Activated CD8-positive, alpha-beta T cell treated with anti-CD3 and anti-CD28 coated beads for 36 hours (primary cell): ENCODE measurements around the gene ZNF341. TPM values are rescaled to one million over a fixed set of nuclear protein-coding genes. Genes with fewer than 3 reads are reported as not detected.

Experiments used
- ATAC-seq: fragments of 200-7000 bp; cut with Tn5 transposase; one replicate; pipeline ENCODE4 v1.10.0; 2021; ENCODE audit warnings: mild to moderate bottlenecking, moderate library complexity
- CTCF ChIA-PET: fragments of 350-600 bp; sonication (Branson Sonifier 250); formaldehyde crosslinking; loops from one replicate; lab custom pipeline; 2021; ENCODE audit warnings: antibody characterized with exemption; lab: Charles Lee
- POLR2A ChIA-PET: fragments of 350-600 bp; sonication (Branson Sonifier 250); formaldehyde crosslinking; loops from one replicate; lab custom pipeline; 2021; ENCODE audit warnings: antibody characterized with exemption; lab: Charles Lee
- DNase-seq: peaks from one replicate; pipeline ENCODE4 v3.0.0-alpha.2; 2020
- H3K27ac Mint-ChIP-seq: one replicate; pipeline ENCODE4 v1.8.0; 2021; ENCODE audit warnings: mild to moderate bottlenecking, mixed read lengths
- H3K27me3 Mint-ChIP-seq: one replicate; pipeline ENCODE4 v1.8.0; 2021; ENCODE audit warnings: mixed read lengths
- H3K36me3 Mint-ChIP-seq: one replicate; pipeline ENCODE4 v1.8.0; 2021; ENCODE audit warnings: low read depth, mixed read lengths
- H3K4me1 Mint-ChIP-seq: one replicate; pipeline ENCODE4 v1.8.0; 2021; ENCODE audit warnings: low read depth, mixed read lengths
- H3K4me3 Mint-ChIP-seq: one replicate; pipeline ENCODE4 v1.8.0; 2021; ENCODE audit warnings: mild to moderate bottlenecking, moderate library complexity, mixed read lengths
- H3K9me3 Mint-ChIP-seq: one replicate; pipeline ENCODE4 v1.8.0; 2021; ENCODE audit warnings: mixed read lengths
- intact Hi-C: fragments of 100-400 bp; cut with micrococcal nuclease; formaldehyde crosslinking; loops from one replicate; pipeline ENCODE4 v1.10.0; 2022
- total RNA-seq, 2 experiments: library from RNA; stranded (reverse); gene quantifications; one replicate each; pipeline ENCODE4 v1.2.3, GENCODE V29; 2021
- TF ChIP-seq, protein P1 (sequence below): fragments of 200-600 bp; IDR thresholded peaks from one replicate; pipeline ENCODE4 v1.8.0; 2022; ENCODE audit warnings: antibody characterized with exemption, mild to moderate bottlenecking

Gene ZNF341
- total RNA-seq, 2 experiments from 2014 or later: 4.3 to 5.0 TPM

DNA sequence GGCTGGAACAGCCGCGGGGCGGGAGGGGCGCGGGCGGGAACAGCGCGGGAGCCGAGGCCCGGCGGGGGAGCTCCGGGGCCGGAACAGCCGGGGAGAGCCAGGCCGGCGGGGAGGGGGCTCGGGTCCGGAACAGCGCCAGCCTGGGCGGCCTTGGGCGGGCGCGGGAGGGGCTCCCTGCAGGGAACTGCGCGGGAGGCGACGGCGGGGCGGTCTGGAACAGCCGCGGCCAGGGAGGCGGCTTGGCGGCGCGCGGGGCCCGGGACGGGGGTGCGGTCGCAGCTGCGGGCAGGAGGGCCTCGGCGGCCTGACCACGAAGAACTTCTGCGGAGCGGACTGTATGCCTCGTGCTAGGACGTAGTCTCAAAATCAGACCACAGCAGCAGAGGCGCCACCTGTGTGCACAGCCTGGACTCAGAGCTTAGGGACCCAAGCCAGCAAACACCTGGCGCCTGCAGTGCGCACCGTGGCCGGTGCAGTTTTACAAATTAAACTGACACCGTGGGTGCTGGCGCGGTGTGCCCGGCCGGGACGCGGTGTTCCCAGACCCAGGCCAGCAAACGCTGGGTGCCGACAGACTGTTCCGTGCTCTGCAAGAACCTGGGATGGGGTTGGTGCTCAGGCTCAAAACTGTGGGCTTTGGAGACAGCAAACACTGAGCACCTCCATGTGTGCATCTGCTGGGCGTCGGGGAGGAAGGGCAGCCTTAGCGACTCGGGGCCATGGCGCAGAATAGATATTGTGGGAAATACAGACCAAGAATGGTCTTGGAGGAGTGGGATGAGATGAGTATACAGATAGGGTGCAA is 572 bp downstream of the ZNF341 start:
- Mint-ChIP-seq H3K4me3 (peak overlapping the region; percentile 79), H3K27me3 (no peaks in the 10 kb centered on the region), H3K9me3 (peaks cover 11% of the 10 kb centered on the region), H3K4me1 (peaks cover 21% of the 10 kb centered on the region), H3K36me3 (peaks cover 16% of the 10 kb centered on the region), H3K27ac (peak overlapping the region; percentile 19)
- ChIA-PET CTCF (interaction anchor here (0.7 to 2.5 kb wide), 10 partner anchors 10 to 128 kb away, joined by 3 to 24 read pairs (median 3); partner anchors contain the start of genes ACTL10 and PXMP4), POLR2A (interaction anchor here (0.7 to 2.5 kb wide), 17 partner anchors 13 to 242 kb away, joined by 3 to 27 read pairs (median 3); partner anchors contain the start of genes ACTL10, CBFA2T2, CHMP4B and E2F1)
- ATAC-seq (peak; percentile 53), DNase-seq (peak; percentile 72)
- intact Hi-C loops: loop anchor here (5.0 kb wide), 2 partner anchors 45 to 65 kb away; partner anchors contain the start of genes ACTL10 and E2F1
- TF ChIP-seq, protein P1, sequence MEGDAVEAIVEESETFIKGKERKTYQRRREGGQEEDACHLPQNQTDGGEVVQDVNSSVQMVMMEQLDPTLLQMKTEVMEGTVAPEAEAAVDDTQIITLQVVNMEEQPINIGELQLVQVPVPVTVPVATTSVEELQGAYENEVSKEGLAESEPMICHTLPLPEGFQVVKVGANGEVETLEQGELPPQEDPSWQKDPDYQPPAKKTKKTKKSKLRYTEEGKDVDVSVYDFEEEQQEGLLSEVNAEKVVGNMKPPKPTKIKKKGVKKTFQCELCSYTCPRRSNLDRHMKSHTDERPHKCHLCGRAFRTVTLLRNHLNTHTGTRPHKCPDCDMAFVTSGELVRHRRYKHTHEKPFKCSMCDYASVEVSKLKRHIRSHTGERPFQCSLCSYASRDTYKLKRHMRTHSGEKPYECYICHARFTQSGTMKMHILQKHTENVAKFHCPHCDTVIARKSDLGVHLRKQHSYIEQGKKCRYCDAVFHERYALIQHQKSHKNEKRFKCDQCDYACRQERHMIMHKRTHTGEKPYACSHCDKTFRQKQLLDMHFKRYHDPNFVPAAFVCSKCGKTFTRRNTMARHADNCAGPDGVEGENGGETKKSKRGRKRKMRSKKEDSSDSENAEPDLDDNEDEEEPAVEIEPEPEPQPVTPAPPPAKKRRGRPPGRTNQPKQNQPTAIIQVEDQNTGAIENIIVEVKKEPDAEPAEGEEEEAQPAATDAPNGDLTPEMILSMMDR: no peak

DNA sequence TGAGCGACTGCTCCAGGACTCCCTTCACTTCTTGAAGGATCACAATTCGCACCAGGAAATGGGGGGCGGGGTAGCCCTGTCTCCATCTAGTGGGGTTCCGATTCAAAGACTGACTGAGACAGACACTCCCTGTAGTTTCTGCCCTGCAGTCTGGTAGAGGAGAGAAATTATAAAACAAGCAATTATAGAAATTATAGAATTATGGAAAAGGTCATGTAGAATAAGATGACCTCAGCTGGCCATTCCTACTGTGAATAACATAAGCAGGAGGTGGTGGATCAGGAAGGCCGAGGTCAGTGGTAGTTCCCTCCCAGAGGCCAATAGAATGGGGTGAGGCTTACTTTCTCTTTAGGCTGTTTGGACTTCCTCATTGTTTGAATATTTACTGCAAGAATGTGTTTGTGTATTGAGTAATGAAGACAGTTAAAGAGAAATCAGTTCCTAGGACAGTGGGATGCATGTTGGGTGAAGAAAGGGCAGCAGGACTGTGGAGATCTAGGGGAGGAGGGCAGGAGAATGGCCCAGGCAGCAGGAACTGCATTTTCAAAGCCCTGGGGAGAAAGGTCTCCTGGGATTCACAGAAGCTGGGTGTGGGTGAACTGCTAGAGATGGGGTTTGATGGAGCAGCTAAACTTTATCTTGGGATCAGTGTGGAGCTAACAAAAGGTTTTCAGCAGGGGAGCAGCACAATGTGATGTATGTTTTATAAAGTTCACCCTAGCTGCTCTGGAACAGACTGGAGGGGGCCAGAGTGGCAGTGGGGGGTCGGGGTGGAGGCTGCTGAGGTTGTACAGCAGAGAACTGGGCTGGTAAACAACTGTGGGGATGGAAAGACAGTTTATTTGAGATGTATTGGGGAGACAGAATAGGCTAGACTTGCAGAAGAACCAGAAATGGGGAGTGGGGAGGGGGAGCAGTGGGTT is 2.1 kb downstream of the ZNF341 start:
- ChIA-PET CTCF (interaction anchor here (0.7 to 2.5 kb wide), 2 partner anchors 66 to 338 kb away, joined by 3 to 24 read pairs; partner anchors contain the start of gene ACTL10), POLR2A (interaction anchor here (1.1 to 2.5 kb wide), 4 partner anchors 21 to 70 kb away, joined by 3 to 27 read pairs (median 4); no protein-coding TSS in a partner anchor)
- TF ChIP-seq, protein P1: no peak
- Mint-ChIP-seq H3K9me3 (peaks cover 15% of the 10 kb centered on the region), H3K27me3 (no peaks in the 10 kb centered on the region), H3K4me3 (peak overlapping the region; percentile 79), H3K4me1 (peaks cover 21% of the 10 kb centered on the region), H3K27ac (no peak overlapping the region), H3K36me3 (peaks cover 16% of the 10 kb centered on the region)
- DNase-seq: no peak
- intact Hi-C loops: loop anchor here (5.0 kb wide), 2 partner anchors 47 to 67 kb away; partner anchors contain the start of genes ACTL10 and E2F1
- no peak for ATAC-seq

DNA sequence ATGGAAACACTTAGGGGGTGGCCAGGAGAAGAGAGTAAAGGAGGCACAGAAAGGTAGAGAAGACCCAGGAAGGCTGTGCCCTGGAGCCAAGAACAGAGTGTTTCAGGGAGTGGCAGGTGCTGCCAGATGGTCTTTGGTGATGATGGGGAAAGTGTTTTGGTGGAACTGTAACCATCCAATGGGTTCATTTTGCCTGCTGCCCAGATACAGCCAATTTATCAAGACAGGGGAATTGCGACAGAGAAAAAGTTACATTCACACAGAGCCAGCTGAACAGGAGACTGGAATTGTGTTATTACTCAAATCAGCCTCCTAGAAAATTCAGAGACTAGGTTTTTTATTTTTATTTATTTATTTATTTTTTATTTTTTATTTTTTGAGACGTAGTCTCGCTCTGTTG is 5.2 kb downstream of the ZNF341 start:
- DNase-seq: no peak
- Mint-ChIP-seq H3K9me3 (peaks cover 15% of the 10 kb centered on the region), H3K4me1 (peaks cover 14% of the 10 kb centered on the region), H3K36me3 (peaks cover 16% of the 10 kb centered on the region), H3K4me3 (no peak overlapping the region), H3K27ac (no peak overlapping the region), H3K27me3 (no peaks in the 10 kb centered on the region)
- ChIA-PET CTCF (no interaction called here), POLR2A (interaction anchor here (1.5 kb wide), 1 partner anchor 50 kb away, joined by 3 read pairs; the partner anchor contains the start of gene E2F1)
- TF ChIP-seq, protein P1: no peak
- intact Hi-C loops: no loop called here
- ATAC-seq: no peak

DNA sequence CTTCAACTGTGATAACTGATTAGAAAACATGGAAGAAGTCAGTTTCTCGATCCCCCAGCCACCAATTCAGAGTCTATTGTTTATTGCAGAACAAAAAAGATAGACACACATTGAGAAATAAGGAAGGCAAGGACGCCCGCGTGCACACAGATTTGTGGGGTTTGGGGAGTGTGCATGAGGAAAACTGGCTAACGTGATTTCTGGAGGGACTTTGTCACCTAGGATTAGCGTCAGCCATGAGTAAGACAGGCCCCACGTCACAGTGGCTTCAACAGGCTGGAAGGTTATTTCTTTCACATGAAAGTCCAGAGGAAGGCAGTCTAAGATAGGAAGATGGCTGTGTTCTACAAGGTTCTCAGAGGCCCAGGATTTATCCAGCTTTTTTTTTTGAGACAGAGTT is 7.7 kb downstream of the ZNF341 start:
- intact Hi-C loops: no loop called here
- TF ChIP-seq, protein P1: no peak
- CTCF ChIA-PET: no interaction called here
- Mint-ChIP-seq H3K4me1 (no peaks in the 10 kb centered on the region), H3K27me3 (no peaks in the 10 kb centered on the region), H3K27ac (no peak overlapping the region), H3K9me3 (peaks cover 15% of the 10 kb centered on the region), H3K4me3 (no peak overlapping the region), H3K36me3 (peaks cover 16% of the 10 kb centered on the region)
- POLR2A ChIA-PET: no interaction called here
- DNase-seq (no peak), ATAC-seq (no peak)
